K562 (cell line): ENCODE measurements around the gene IFITM2. TPM values are rescaled to one million over a fixed set of nuclear protein-coding genes. Genes with fewer than 3 reads are reported as not detected.

Experiments
- ADNP ChIP-seq: fragments of 200-800 bp; sonication (Bioruptor generic); IDR thresholded peaks from 2 replicates; pipeline ENCODE4 v1.6.1; 2016; ENCODE audit warnings: missing genetic modification characterization, missing compliant biosample characterization
- CBX5 ChIP-seq: IDR thresholded peaks from 2 replicates; pipeline ENCODE4 v1.6.1; 2014; ENCODE audit warnings: low read depth, borderline replicate concordance
- CTBP1 ChIP-seq: fragments of 450-650 bp; IDR thresholded peaks from 2 replicates; pipeline ENCODE4 v1.6.1; 2016; ENCODE audit warnings: borderline replicate concordance
- DLX4 ChIP-seq: fragments of 250-450 bp; sonication (Bioruptor Pico); IDR thresholded peaks from 2 replicates; pipeline ENCODE4 v1.6.1; 2021; ENCODE audit warnings: mild to moderate bottlenecking
- FOXJ2 ChIP-seq: fragments of 200-800 bp; sonication (Bioruptor generic); IDR thresholded peaks from 2 replicates; pipeline ENCODE4 v1.6.1; 2016; ENCODE audit warnings: missing genetic modification characterization, missing compliant biosample characterization
- GABPB1 ChIP-seq: sonication (generic); formaldehyde crosslinking; IDR thresholded peaks from 2 replicates; pipeline ENCODE4 v1.8.0; 2022; ENCODE audit warnings: mild to moderate bottlenecking, missing genetic modification reagents
- HBP1 ChIP-seq: fragments of 450-650 bp; formaldehyde crosslinking; IDR thresholded peaks from 2 replicates; pipeline ENCODE4 v1.4.0; 2022; ENCODE audit warnings: missing genetic modification characterization
- MTA1 ChIP-seq: fragments of 450-650 bp; IDR thresholded peaks from 2 replicates; pipeline ENCODE4 v1.6.1; 2017; ENCODE audit warnings: borderline replicate concordance
- PHF21A ChIP-seq: fragments of 450-650 bp; IDR thresholded peaks from 2 replicates; pipeline ENCODE4 v1.6.1; 2017; ENCODE audit warnings: low read depth, borderline replicate concordance
- SIRT6 ChIP-seq: IDR thresholded peaks from one replicate; pipeline ENCODE4 v1.6.1; 2012; ENCODE audit warnings: low read depth, mild to moderate bottlenecking, control low read depth, inconsistent platforms, low read length, moderate library complexity
- SMAD2 ChIP-seq: fragments of 150-350 bp; IDR thresholded peaks from 2 replicates; pipeline ENCODE4 v1.6.1; 2014; ENCODE audit warnings: low read depth, mild to moderate bottlenecking, low read length
- SRSF3 ChIP-seq: fragments of 200-400 bp; formaldehyde crosslinking; IDR thresholded peaks from 2 replicates; pipeline ENCODE4 v1.6.1; 2016; ENCODE audit warnings: mild to moderate bottlenecking, low read length, moderate library complexity; ENCODE audit not compliant: insufficient read depth
- STAG1 ChIP-seq: sonication (generic); formaldehyde crosslinking; IDR thresholded peaks from 2 replicates; pipeline ENCODE4 v1.5.0; 2020; ENCODE audit warnings: missing genetic modification reagents, borderline replicate concordance
- STAT5B ChIP-seq: fragments of 250-450 bp; sonication (Bioruptor Pico); IDR thresholded peaks from 2 replicates; pipeline ENCODE4 v1.8.0; 2021; ENCODE audit warnings: mild to moderate bottlenecking, inconsistent platforms
- TBP ChIP-seq: optimal IDR thresholded peaks from 2 replicates; pipeline ENCODE3; 2011; ENCODE audit warnings: low read depth, low read length, improper control_type of control experiment
- TSC22D4 ChIP-seq: fragments of 450-650 bp; IDR thresholded peaks from 2 replicates; pipeline ENCODE4 v1.6.1; 2016; ENCODE audit warnings: missing genetic modification characterization, missing biosample characterization, control low read depth
- XRCC3 ChIP-seq: fragments of 450-650 bp; IDR thresholded peaks from 2 replicates; pipeline ENCODE4 v1.6.1; 2017; ENCODE audit warnings: mild to moderate bottlenecking, moderate library complexity
- ZFPM2 ChIP-seq: fragments of 250-450 bp; sonication (Bioruptor Pico); IDR thresholded peaks from 2 replicates; pipeline ENCODE4 v1.5.1; 2022; ENCODE audit warnings: mild to moderate bottlenecking
- ZNF184 ChIP-seq: sonication (generic); formaldehyde crosslinking; IDR thresholded peaks from 2 replicates; pipeline ENCODE4 v1.5.0; 2020; ENCODE audit warnings: missing genetic modification reagents
- ZNF232 ChIP-seq: sonication (generic); formaldehyde crosslinking; IDR thresholded peaks from 2 replicates; pipeline ENCODE4 v1.8.0; 2022; ENCODE audit warnings: mild to moderate bottlenecking, missing genetic modification reagents
- ZNF655 ChIP-seq: fragments of 250-450 bp; sonication (Bioruptor Pico); IDR thresholded peaks from 2 replicates; pipeline ENCODE4 v1.5.0; 2021
- ZNF707 ChIP-seq: fragments of 250-450 bp; sonication (Bioruptor Pico); conservative IDR thresholded peaks from 2 replicates; pipeline ENCODE4 v1.8.0; 2022; ENCODE audit warnings: inconsistent platforms, mild to moderate bottlenecking, moderate library complexity
- ZNF780A ChIP-seq: fragments of 250-450 bp; sonication (Bioruptor Pico); IDR thresholded peaks from 2 replicates; pipeline ENCODE4 v1.5.0; 2021; ENCODE audit warnings: mild to moderate bottlenecking
- ZZZ3 ChIP-seq: fragments of 450-650 bp; IDR thresholded peaks from 2 replicates; pipeline ENCODE4 v1.6.1; 2016; ENCODE audit warnings: antibody characterized with exemption, mild to moderate bottlenecking, moderate library complexity
- polyA plus RNA-seq, 8 experiments: library from polyadenylated mRNA; depleted of rRNA in 4 of 8; stranded (reverse) in 5 of 8; unstranded in 3 of 8; fragments of >200 nt; fragmentation: Nextera tagmentation in 2 of 8; fragmentation: Illumina TruSeq in 1 of 8; extraction: Ambion mirVana in 2 of 8; extraction: Trizol in 1 of 8; gene quantifications; 2 replicates each; pipeline versions ENCODE4 v1.2.1 to v1.2.3, GENCODE V29; 2011 to 2014; ENCODE audit warnings: inconsistent platforms in 1 of 8, missing spikeins in 1 of 8
- total RNA-seq, 7 experiments: library from RNA; depleted of rRNA in 6 of 7; stranded (reverse); fragments of >200 nt in 6 of 7; fragmentation: Illumina TruSeq in 2 of 7; extraction: Trizol in 2 of 7; gene quantifications; 2 replicates each; pipeline versions ENCODE4 v1.2.1 to v1.2.3, GENCODE V29; 2011 to 2021; ENCODE audit warnings: low replicate concordance in 1 of 7
- TF ChIP-seq, protein P1 (sequence below): fragments of 150-350 bp; conservative IDR thresholded peaks from 2 replicates; pipeline ENCODE4 v1.6.1; 2014; ENCODE audit warnings: low read length

IFITM2 gene
- total and polyA plus RNA-seq, 9 of the 15 experiments (the other 6 are each of a cell fraction or from before 2014, with no cell fraction given) = 52.8 to 4,872 (median 356) TPM

- TF ChIP-seq SRSF3 (0 out of 2 replicates have a peak, but pooled peaks have one; percentile 80), XRCC3 (no peak), DLX4 (CRISPR knock-in tag) (no peak), ZNF780A (CRISPR knock-in tag) (no peak), ZNF707 (CRISPR knock-in tag) (no peak), SMAD2 (no peak), CBX5 (no peak), ZNF232 (CRISPR knock-in tag) (no peak), STAG1 (no peak), SIRT6 (no peak), MTA1 (no peak), ZFPM2 (CRISPR knock-in tag) (no peak; the same call in 1 of the 2 replicates), FOXJ2 (tag) (peak; percentile 26; the same call in 1 of the 2 replicates), HBP1 (CRISPR knock-in tag) (peak; percentile 3; the same call in 1 of the 2 replicates), TSC22D4 (tag) (no peak), STAT5B (CRISPR knock-in tag) (no peak), ZZZ3 (no peak), GABPB1 (CRISPR knock-in tag) (peak; percentile 66), TBP (peak; percentile 48), CTBP1 (peak; percentile 49; the same call in 1 of the 2 replicates), ZNF655 (CRISPR knock-in tag) (no peak), ADNP (tag) (no peak), ZNF184 (CRISPR knock-in tag) (no peak), PHF21A (no peak)
- TF ChIP-seq, protein P1, sequence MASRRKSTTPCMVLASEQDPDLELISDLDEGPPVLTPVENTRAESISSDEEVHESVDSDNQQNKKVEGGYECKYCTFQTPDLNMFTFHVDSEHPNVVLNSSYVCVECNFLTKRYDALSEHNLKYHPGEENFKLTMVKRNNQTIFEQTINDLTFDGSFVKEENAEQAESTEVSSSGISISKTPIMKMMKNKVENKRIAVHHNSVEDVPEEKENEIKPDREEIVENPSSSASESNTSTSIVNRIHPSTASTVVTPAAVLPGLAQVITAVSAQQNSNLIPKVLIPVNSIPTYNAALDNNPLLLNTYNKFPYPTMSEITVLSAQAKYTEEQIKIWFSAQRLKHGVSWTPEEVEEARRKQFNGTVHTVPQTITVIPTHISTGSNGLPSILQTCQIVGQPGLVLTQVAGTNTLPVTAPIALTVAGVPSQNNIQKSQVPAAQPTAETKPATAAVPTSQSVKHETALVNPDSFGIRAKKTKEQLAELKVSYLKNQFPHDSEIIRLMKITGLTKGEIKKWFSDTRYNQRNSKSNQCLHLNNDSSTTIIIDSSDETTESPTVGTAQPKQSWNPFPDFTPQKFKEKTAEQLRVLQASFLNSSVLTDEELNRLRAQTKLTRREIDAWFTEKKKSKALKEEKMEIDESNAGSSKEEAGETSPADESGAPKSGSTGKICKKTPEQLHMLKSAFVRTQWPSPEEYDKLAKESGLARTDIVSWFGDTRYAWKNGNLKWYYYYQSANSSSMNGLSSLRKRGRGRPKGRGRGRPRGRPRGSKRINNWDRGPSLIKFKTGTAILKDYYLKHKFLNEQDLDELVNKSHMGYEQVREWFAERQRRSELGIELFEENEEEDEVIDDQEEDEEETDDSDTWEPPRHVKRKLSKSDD = no peak
Observed at GRCh38 chr11:355581-356458, 48.2 kb downstream of the IFITM2 start (continued).
